Glutamatergic neuron (in vitro differentiated cells): Measurements from ENCODE around the gene PDX1. TPM values are rescaled to one million over a fixed set of nuclear protein-coding genes. Genes with fewer than 3 reads are reported as not detected.

ENCODE experiments used
- DNase-seq: peaks from one replicate; pipeline ENCODE4 v3.0.0; 2022
- H3K27ac Mint-ChIP-seq: one replicate; pipeline ENCODE4 v1.8.0; 2020; ENCODE audit warnings: mild to moderate bottlenecking, mixed read lengths, inconsistent platforms; ENCODE audit not compliant: unreplicated experiment
- H3K27me3 Mint-ChIP-seq: one replicate; pipeline ENCODE4 v1.8.0; 2020; ENCODE audit warnings: mild to moderate bottlenecking, moderate library complexity, mixed read lengths, inconsistent platforms; ENCODE audit not compliant: unreplicated experiment
- H3K36me3 Mint-ChIP-seq: one replicate; pipeline ENCODE4 v1.8.0; 2020; ENCODE audit warnings: mild to moderate bottlenecking, mixed read lengths, inconsistent platforms; ENCODE audit not compliant: unreplicated experiment
- H3K4me1 Mint-ChIP-seq: one replicate; pipeline ENCODE4 v1.8.0; 2020; ENCODE audit warnings: mild to moderate bottlenecking, low read depth, mixed read lengths, inconsistent platforms; ENCODE audit not compliant: unreplicated experiment
- H3K4me3 Mint-ChIP-seq: one replicate; pipeline ENCODE4 v1.8.0; 2020; ENCODE audit warnings: mild to moderate bottlenecking, mixed read lengths, inconsistent platforms; ENCODE audit not compliant: unreplicated experiment
- H3K9me3 Mint-ChIP-seq: one replicate; pipeline ENCODE4 v1.8.0; 2020; ENCODE audit warnings: mild to moderate bottlenecking, moderate library complexity, mixed read lengths, inconsistent platforms; ENCODE audit not compliant: unreplicated experiment
- CTCF ChIP-seq: fragments of 200-600 bp; sonication (generic); IDR thresholded peaks from one replicate; pipeline ENCODE4 v1.5.0; 2021; ENCODE audit not compliant: partially characterized antibody, unreplicated experiment
- total RNA-seq: library from RNA; stranded (reverse); fragmentation: NEBNext Ultra II Directional; extraction: Animal tissue kit (Norgen Biotek cat#: 25700); gene quantifications from one replicate; pipeline ENCODE4 v1.2.1, GENCODE V29; 2021; ENCODE audit not compliant: unreplicated experiment

Gene PDX1
- total RNA-seq, 1 donor from 2014 or later, result not detected

- no peaks in the 10 kb centered on the region for H3K36me3 Mint-ChIP-seq
- peaks cover 47% of the 10 kb centered on the region for H3K27me3 Mint-ChIP-seq
- no peak overlapping the region for H3K27ac Mint-ChIP-seq
- peaks cover 20% of the 10 kb centered on the region for H3K9me3 Mint-ChIP-seq
- no peak for TF ChIP-seq CTCF
- no peak for DNase-seq
- peaks cover 7% of the 10 kb centered on the region for H3K4me1 Mint-ChIP-seq
- H3K4me3 Mint-ChIP-seq, result peak overlapping the region; percentile 50
These were observed 46.2 kb downstream of the PDX1 start for GRCh38 chr13:27965740-27966640.

- Mint-ChIP-seq H3K27ac (no peak overlapping the region), H3K27me3 (peaks cover 46% of the 10 kb centered on the region), H3K9me3 (peaks cover 22% of the 10 kb centered on the region), H3K36me3 (no peaks in the 10 kb centered on the region), H3K4me1 (peaks cover 10% of the 10 kb centered on the region), H3K4me3 (peak overlapping the region; percentile 50)
- peak; percentile 38 for DNase-seq
- TF ChIP-seq CTCF, result no peak
These were observed 46.9 kb downstream of the PDX1 start for GRCh38 chr13:27966641-27967202.

GRCh38 chr13:27967203-27967735, 47.5 kb downstream of the PDX1 start:
- peak overlapping the region; percentile 73 for H3K4me3 Mint-ChIP-seq
- H3K27ac Mint-ChIP-seq, result no peak overlapping the region
- peaks cover 43% of the 10 kb centered on the region for H3K27me3 Mint-ChIP-seq
- TF ChIP-seq CTCF, result no peak
- no peaks in the 10 kb centered on the region for H3K36me3 Mint-ChIP-seq
- H3K4me1 Mint-ChIP-seq, result peaks cover 10% of the 10 kb centered on the region
- DNase-seq, result no peak
- peaks cover 20% of the 10 kb centered on the region for H3K9me3 Mint-ChIP-seq

- Mint-ChIP-seq H3K36me3 (no peaks in the 10 kb centered on the region), H3K4me1 (peaks cover 10% of the 10 kb centered on the region), H3K4me3 (peak overlapping the region; percentile 73), H3K27me3 (peaks cover 42% of the 10 kb centered on the region), H3K27ac (no peak overlapping the region), H3K9me3 (peaks cover 20% of the 10 kb centered on the region)
- TF ChIP-seq CTCF, result no peak
- peak; percentile 42 for DNase-seq
These were observed 48.0 kb downstream of the PDX1 start for GRCh38 chr13:27967736-27968315.
